Measurements from ENCODE around the gene RPL28. TPM values are rescaled to one million over a fixed set of nuclear protein-coding genes. Genes with fewer than 3 reads are reported as not detected.

The RPL28 gene
- total and polyA plus RNA-seq, 2 donors (not counting 3 experiments of a cell fraction or from before 2014, with no cell fraction given) = 1,872 to 3,435 TPM

GRCh38 chr19:55376241-55376933, 9.3 kb upstream of the RPL28 start, which contains the start of gene TMEM190:
TSS of gene TMEM190 (plus strand) at chr19:55376826. CDS start at chr19:55376854, 28 bp downstream.
- Histone ChIP-seq H3K4me1 (ENCODE audit: control insufficient read depth, extremely low read depth, insufficient read depth, low read length) (no peaks in the 10 kb centered on the region), H3K79me2 (ENCODE audit: control insufficient read depth, insufficient read depth, low read length) (no peaks in the 10 kb centered on the region), H3K4me3 (replicated peaks in 1 of 3; ENCODE audit: insufficient read depth in 1 of 3, low read depth in 1 of 3, low read length in 3 of 3) (no peak within 1 kb of the TSS), H2AFZ (ENCODE audit: low read depth, low read length) (no peak within 1 kb of the TSS), H3K9ac (replicated peaks; ENCODE audit: extremely low read depth, insufficient read depth, low read length) (no peak within 1 kb of the TSS), H3K27me3 (ENCODE audit: control insufficient read depth in 2 of 2, insufficient read depth in 2 of 2, low read length in 2 of 2) (peaks cover 12 to 17% of the 10 kb centered on the region in 2 experiments), H4K20me1 (replicated peaks; ENCODE audit: control insufficient read depth, extremely low read depth, insufficient read depth, low read length) (no peaks in the 10 kb centered on the region), H3K27ac (ENCODE audit: insufficient read depth, low read depth, low read length) (no peak within 1 kb of the TSS), H3K9me3 (replicated peaks; ENCODE audit: control insufficient read depth, insufficient read depth, low read length) (no peaks in the 10 kb centered on the region), H3K36me3 (ENCODE audit: control insufficient read depth in 2 of 2, extremely low read depth in 1 of 2, insufficient read depth in 2 of 2, low read length in 2 of 2) (no peaks in the 10 kb centered on the region), H3K4me2 (ENCODE audit: insufficient read depth, low read length) (no peak within 1 kb of the TSS), H3K9me1 (replicated peaks; ENCODE audit: control insufficient read depth, extremely low read depth, insufficient read depth, low read length) (no peaks in the 10 kb centered on the region)
- ChIA-PET CTCF (interaction anchor here (1.4 kb wide), 1 partner anchor 7 kb away, joined by 5 read pairs; the partner anchor contains the start of gene TMEM238), POLR2A (no interaction called here)
- no TSS peak for BruUV-seq (replicated peaks)
- TF ChIP-seq FOS (IDR thresholded peaks at IDR 0.05; ENCODE audit: borderline replicate concordance, insufficient read depth, low read length) (no peak), GATA2 (IDR thresholded peaks at IDR 0.05; ENCODE audit: insufficient read depth, insufficient read length, low read depth, low read length) (no peak), MAX (IDR thresholded peaks at IDR 0.05; ENCODE audit: insufficient read depth, insufficient read length) (no peak), POLR2AphosphoS5 (IDR thresholded peaks at IDR 0.05; ENCODE audit: insufficient read depth, low read depth, low read length) (no peak), POLR2A (IDR thresholded peaks at IDR 0.05; ENCODE audit: low read depth, low read length) (no peak), JUN (IDR thresholded peaks at IDR 0.05; ENCODE audit: borderline replicate concordance, insufficient read depth, insufficient read length, low read depth) (no peak), MYC (IDR thresholded peaks at IDR 0.05; ENCODE audit: low read depth, low read length) (no peak), CTCF (IDR thresholded peaks at IDR 0.05; ENCODE audit: extremely low read depth in 1 of 2, insufficient read depth in 1 of 2, low read depth in 1 of 2, low read length in 2 of 2) (no peak), EZH2 (IDR thresholded peaks at IDR 0.05; ENCODE audit: borderline replicate concordance, low read depth, low read length, severe bottlenecking) (no peak)
- dilution Hi-C loops (cut with MboI; ENCODE audit: extremely low pct_ligation_motif_present, low sequenced_read_pairs) = no loop called here
- DNase-seq (ENCODE audit: low read depth, low spot score) = no peak
- intact Hi-C loops (cut with micrococcal nuclease) = no loop called here
- no peak for FAIRE-seq
